Measurements from ENCODE around the gene ANKIB1.

DNA sequence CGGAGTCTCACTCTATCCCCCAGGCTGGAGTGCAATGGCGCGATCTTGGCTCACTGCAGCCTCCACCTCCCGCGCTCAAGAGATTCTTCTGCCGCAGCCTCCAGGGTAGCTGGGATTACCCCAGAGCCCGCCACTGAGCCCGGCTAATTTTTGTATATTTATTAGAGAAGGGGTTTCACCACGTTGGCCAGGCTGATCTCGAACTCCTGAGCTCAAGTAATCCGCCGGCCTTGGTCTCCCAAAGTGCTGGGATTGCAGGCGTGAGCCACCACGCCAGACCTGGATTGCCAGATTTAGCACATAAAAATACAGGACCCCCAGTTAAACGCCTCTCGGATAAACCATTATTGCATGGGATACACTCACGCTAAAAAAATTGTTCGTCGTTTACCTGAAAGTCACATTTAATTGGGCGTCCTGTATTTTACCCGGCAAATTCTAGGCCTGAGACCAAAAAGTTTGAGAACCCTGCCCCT, 201.1 kb downstream of the ANKIB1 start:
- TF ChIP-seq POLR2AphosphoS5 (IDR thresholded peaks at IDR 0.05) (no peak), POLR2A (IDR thresholded peaks at IDR 0.05) (no peak)
- TF ChIP-seq, protein P1, sequence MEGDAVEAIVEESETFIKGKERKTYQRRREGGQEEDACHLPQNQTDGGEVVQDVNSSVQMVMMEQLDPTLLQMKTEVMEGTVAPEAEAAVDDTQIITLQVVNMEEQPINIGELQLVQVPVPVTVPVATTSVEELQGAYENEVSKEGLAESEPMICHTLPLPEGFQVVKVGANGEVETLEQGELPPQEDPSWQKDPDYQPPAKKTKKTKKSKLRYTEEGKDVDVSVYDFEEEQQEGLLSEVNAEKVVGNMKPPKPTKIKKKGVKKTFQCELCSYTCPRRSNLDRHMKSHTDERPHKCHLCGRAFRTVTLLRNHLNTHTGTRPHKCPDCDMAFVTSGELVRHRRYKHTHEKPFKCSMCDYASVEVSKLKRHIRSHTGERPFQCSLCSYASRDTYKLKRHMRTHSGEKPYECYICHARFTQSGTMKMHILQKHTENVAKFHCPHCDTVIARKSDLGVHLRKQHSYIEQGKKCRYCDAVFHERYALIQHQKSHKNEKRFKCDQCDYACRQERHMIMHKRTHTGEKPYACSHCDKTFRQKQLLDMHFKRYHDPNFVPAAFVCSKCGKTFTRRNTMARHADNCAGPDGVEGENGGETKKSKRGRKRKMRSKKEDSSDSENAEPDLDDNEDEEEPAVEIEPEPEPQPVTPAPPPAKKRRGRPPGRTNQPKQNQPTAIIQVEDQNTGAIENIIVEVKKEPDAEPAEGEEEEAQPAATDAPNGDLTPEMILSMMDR (IDR thresholded peaks at IDR 0.05) = no peak
